NCI-H82 (cell line): Measurements from ENCODE around the gene ANXA5.
"Not testable (repeated sequence)": the region's sequence is repeated elsewhere in the genome, so short reads cannot be mapped to it uniquely, and the experiment has no call there.

Source experiments
- DNase-seq: peaks from one replicate; lab custom pipeline; 2025; lab: John Stamatoyannopoulos, UW

The ANXA5 gene

GRCh38 chr4:121696581-121697461, at the start of gene ANXA5:
Gene ANXA5 (minus strand): TSS chr4:121696980. CDS start chr4:121696589, 391 bp downstream.
- DNase-seq, result peak; percentile 81

- no peak for DNase-seq
These were observed 46.0 kb upstream of the ANXA5 start for GRCh38 chr4:121742794-121743193.

- DNase-seq, result no peak
These were observed 45.0 kb upstream of the ANXA5 start for GRCh38 chr4:121741751-121742150.

GRCh38 chr4:121740796-121741409, 44.1 kb upstream of the ANXA5 start:
- no peak for DNase-seq

GRCh38 chr4:121739575-121739974, 42.8 kb upstream of the ANXA5 start:
- DNase-seq, result no peak

GRCh38 chr4:121738780-121739535, 42.2 kb upstream of the ANXA5 start:
- DNase-seq, result no peak

GRCh38 chr4:121737846-121738554, 41.2 kb upstream of the ANXA5 start:
- no peak for DNase-seq

GRCh38 chr4:121736735-121737351, 40.1 kb upstream of the ANXA5 start:
- DNase-seq, result peak; percentile 79

GRCh38 chr4:121734571-121734970, 37.8 kb upstream of the ANXA5 start:
- DNase-seq, result no peak

- DNase-seq, result no peak
These were observed 37.2 kb upstream of the ANXA5 start for GRCh38 chr4:121733942-121734341.

GRCh38 chr4:121729753-121730152, 33.0 kb upstream of the ANXA5 start:
- DNase-seq, result not testable (repeated sequence)

- no peak for DNase-seq
These were observed 32.0 kb upstream of the ANXA5 start for GRCh38 chr4:121728798-121729226.

- no peak for DNase-seq
These were observed 31.3 kb upstream of the ANXA5 start for GRCh38 chr4:121728066-121728465.

GRCh38 chr4:121726642-121727268, 30.0 kb upstream of the ANXA5 start:
- peak; percentile 66 for DNase-seq

GRCh38 chr4:121724671-121725070, 27.9 kb upstream of the ANXA5 start:
- no peak for DNase-seq

- DNase-seq, result no peak
These were observed 24.9 kb upstream of the ANXA5 start for GRCh38 chr4:121721700-121722099.

- no peak for DNase-seq
These were observed 23.3 kb upstream of the ANXA5 start for GRCh38 chr4:121720109-121720508.

- DNase-seq, result no peak
These were observed 21.0 kb upstream of the ANXA5 start for GRCh38 chr4:121717680-121718237.

GRCh38 chr4:121714548-121714947, 17.8 kb upstream of the ANXA5 start:
- DNase-seq, result no peak

GRCh38 chr4:121712783-121713182, 16.0 kb upstream of the ANXA5 start:
- no peak for DNase-seq
